ENCODE data around the gene TMIGD2.
"Not testable (repeated sequence)": the region's sequence is repeated elsewhere in the genome, so short reads cannot be mapped to it uniquely, and the experiment has no call there.

Gene TMIGD2

GRCh38 chr19:4267101-4267900 lies 34.9 kb downstream of the TMIGD2 start:
- DNase-seq (ENCODE audit: low read depth in 2 of 2): peak; percentile 52 to 59

GRCh38 chr19:4266253-4267000 lies 35.8 kb downstream of the TMIGD2 start:
- no peak for DNase-seq (ENCODE audit: low read depth in 2 of 2)

- no peak for DNase-seq (ENCODE audit: low read depth in 2 of 2)
Measured at GRCh38 chr19:4264812-4265211, 37.4 kb downstream of the TMIGD2 start.

- no peak for DNase-seq (ENCODE audit: low read depth in 2 of 2)
Measured at GRCh38 chr19:4260613-4261191, 41.5 kb downstream of the TMIGD2 start.

- no peak for DNase-seq (ENCODE audit: low read depth in 2 of 2)
Measured at GRCh38 chr19:4258181-4258580, 44.0 kb downstream of the TMIGD2 start.

GRCh38 chr19:4257025-4257424 lies 45.2 kb downstream of the TMIGD2 start:
- DNase-seq (ENCODE audit: low read depth in 2 of 2): no peak

- DNase-seq (ENCODE audit: low read depth in 2 of 2): no peak
Measured at GRCh38 chr19:4256563-4256962, 45.6 kb downstream of the TMIGD2 start.

- DNase-seq (ENCODE audit: low read depth in 2 of 2): peak; percentile 96 to 97
Measured at GRCh38 chr19:4246767-4247593, 55.2 kb downstream of the TMIGD2 start, which contains the start of gene YJU2. TSS of gene YJU2 (plus strand) at chr19:4247080. CDS start at chr19:4247147, 67 bp downstream.

- not testable (repeated sequence) for DNase-seq (ENCODE audit: low read depth in 2 of 2)
Measured at GRCh38 chr19:4245938-4246337, 56.3 kb downstream of the TMIGD2 start.

All from stimulated activated CD4-positive, alpha-beta T cell treated with anti-CD3 and anti-CD28 coated beads, Interleukin-1b, Interleukin-23, amount 100 ng/mL, for 4 hours (primary cell).